OCI-LY3 (cell line): Measurements from ENCODE around the gene ROR2.

Experiments
- H2AFZ ChIP-seq: fragments of 200-600, 300-600 bp; shearing (Covaris generic); 2 replicates; pipeline ENCODE4 v1.6.0; 2014; ENCODE audit warnings: antibody characterized with exemption, low read depth, low read length
- H3K27ac ChIP-seq: fragments of 200-600, 300-600 bp; sonication (generic); 2 replicates; pipeline ENCODE4 v1.5.1; 2014; ENCODE audit warnings: mild to moderate bottlenecking, low read length, moderate library complexity, mixed read lengths
- H3K27me3 ChIP-seq: fragments of 200-600, 300-600 bp; sonication (generic); 2 replicates; pipeline ENCODE4 v1.6.1; 2014; ENCODE audit warnings: low read depth, low read length, mixed read lengths
- H3K36me3 ChIP-seq: fragments of 200-600, 300-600 bp; sonication (generic); replicated peaks from 2 replicates; pipeline ENCODE3; 2014; ENCODE audit warnings: low read depth, low read length, mixed read lengths
- H3K4me1 ChIP-seq: fragments of 300-600, 200-600 bp; sonication (generic); 2 replicates; pipeline ENCODE4 v1.6.1; 2014; ENCODE audit warnings: low read length, mixed read lengths
- H3K4me2 ChIP-seq: fragments of 200-600, 300-600 bp; sonication (generic); 2 replicates; pipeline ENCODE4 v1.6.1; 2014; ENCODE audit warnings: low read length, mixed read lengths
- H3K4me3 ChIP-seq: fragments of 300-600, 200-600 bp; sonication (generic); 2 replicates; pipeline ENCODE4 v1.5.1; 2014; ENCODE audit warnings: antibody characterized with exemption, mild to moderate bottlenecking, low read length, moderate library complexity
- H3K79me2 ChIP-seq: fragments of 300-600, 200-600 bp; shearing (Covaris generic); 2 replicates; pipeline ENCODE4 v1.6.1; 2014; ENCODE audit warnings: mild to moderate bottlenecking, low read length, mixed read lengths
- H3K9ac ChIP-seq: fragments of 300-600, 200-600 bp; shearing (Covaris generic); 2 replicates; pipeline ENCODE4 v1.6.0; 2014; ENCODE audit warnings: mild to moderate bottlenecking, low read length, moderate library complexity
- H3K9me3 ChIP-seq: fragments of 200-600, 300-600 bp; shearing (Covaris generic); 2 replicates; pipeline ENCODE4 v1.6.1; 2014; ENCODE audit warnings: low read length, mixed read lengths; ENCODE audit not compliant: insufficient read depth
- H4K20me1 ChIP-seq: fragments of 200-600, 300-600 bp; sonication (generic); 2 replicates; pipeline ENCODE4 v1.6.1; 2016; ENCODE audit warnings: low read length, mixed read lengths; ENCODE audit not compliant: insufficient read depth
- CTCF ChIP-seq: fragments of 200-600, 300-600 bp; sonication (generic); IDR thresholded peaks from 2 replicates; pipeline ENCODE4 v1.5.1; 2014; ENCODE audit warnings: antibody characterized with exemption, low read length, low read depth
- EZH2phosphoT487 ChIP-seq: fragments of 200-600 bp; shearing (Covaris generic); IDR thresholded peaks from 2 replicates; pipeline ENCODE4 v1.6.1; 2018; ENCODE audit warnings: antibody characterized with exemption, mixed run types, low read depth

ROR2 gene

DNA sequence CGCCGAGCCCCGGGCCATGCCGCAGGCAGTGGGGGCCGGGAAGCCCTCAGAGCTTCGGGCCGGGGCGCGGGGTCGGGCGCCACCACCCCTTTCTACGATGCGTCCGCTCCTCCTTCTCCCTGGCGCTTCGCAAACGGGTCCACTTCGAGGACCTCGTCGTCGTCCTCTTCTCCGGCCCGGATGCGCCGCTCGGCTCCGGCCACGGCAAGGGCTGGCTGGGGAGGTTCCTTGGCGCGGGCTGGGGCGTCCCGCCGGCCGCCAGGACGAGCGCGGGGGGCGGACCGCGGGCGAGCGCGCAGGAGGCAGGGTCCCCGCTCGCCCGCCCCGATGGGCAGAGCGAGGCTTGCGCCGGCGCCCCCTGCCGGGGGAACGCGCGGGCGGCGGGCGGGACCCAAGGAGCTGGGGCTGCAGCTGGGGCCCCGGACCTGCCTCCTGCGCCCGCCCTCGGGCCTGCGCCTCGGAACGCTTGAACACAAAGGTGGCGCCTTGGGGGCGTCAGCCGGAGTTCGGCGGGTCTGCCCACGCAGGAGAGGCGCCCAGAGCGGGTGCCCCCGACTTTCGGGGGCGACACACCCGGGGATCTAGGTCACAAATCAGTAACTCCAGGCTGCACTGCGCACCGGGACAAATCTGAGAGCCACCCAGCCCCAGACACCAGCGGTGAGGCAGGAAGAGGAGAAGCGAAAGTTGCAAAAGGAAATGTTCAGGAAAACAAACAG lies at the start of gene ROR2:
Gene ROR2, minus strand, starts transcription at position 283 of the 719 bp plus-strand sequence.
- Histone ChIP-seq H4K20me1 (no peaks in the 10 kb centered on the region), H3K4me2 (no peak within 1 kb of the TSS), H3K27ac (no peak within 1 kb of the TSS), H3K9ac (no peak within 1 kb of the TSS), H3K4me3 (no peak within 1 kb of the TSS), H3K79me2 (no peaks in the 10 kb centered on the region), H3K4me1 (no peaks in the 10 kb centered on the region), H2AFZ (no peak within 1 kb of the TSS), H3K27me3 (peaks cover 23% of the 10 kb centered on the region), H3K36me3 (no peaks in the 10 kb centered on the region), H3K9me3 (no peaks in the 10 kb centered on the region)
- no peak for TF ChIP-seq EZH2phosphoT487
- no peak for TF ChIP-seq CTCF

DNA sequence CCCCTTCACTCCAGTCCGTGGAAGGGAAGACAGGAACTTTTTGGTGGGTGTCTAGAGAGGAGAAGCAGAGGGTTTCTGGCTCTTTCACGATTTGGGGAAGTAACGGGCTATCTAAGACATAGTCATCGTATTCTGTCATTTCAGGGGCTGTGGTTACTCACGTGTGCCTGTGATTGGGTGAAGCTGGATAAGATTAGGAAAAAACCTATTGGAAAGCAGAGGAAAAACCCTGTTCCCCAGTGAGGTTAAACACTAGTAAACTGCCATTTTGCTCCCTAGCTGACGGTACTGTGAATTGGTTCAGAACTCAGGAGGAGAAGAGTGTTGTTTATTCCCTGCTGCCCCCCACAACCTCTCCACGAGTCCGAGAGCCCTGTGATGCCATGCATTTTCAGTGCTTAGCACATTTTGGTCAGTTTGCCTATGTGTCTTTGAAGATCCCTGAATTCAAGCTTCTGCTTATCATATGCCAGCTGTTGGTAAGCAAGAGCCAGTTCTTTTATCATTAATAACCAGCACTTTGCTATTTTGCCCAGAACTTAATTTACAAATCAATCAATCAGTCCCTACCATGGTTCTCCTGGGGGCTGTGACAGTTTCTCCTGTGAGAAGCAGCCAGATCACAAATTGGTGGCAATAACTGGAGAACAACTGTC lies 45.1 kb upstream of the ROR2 start:
- H3K79me2 ChIP-seq, result no peaks in the 10 kb centered on the region
- no peaks in the 10 kb centered on the region for H4K20me1 ChIP-seq
- 0 out of 2 replicates have a peak overlapping the region, but pooled peaks have one; percentile 14 for H3K4me2 ChIP-seq
- no peaks in the 10 kb centered on the region for H3K4me1 ChIP-seq
- TF ChIP-seq CTCF (no peak), EZH2phosphoT487 (no peak)
- no peak overlapping the region for H3K9ac ChIP-seq
- H3K27me3 ChIP-seq, result peaks cover 20% of the 10 kb centered on the region
- no peak overlapping the region for H3K27ac ChIP-seq
- H2AFZ ChIP-seq, result peak overlapping the region; percentile 18; the same call in 1 of the 2 replicates
- H3K4me3 ChIP-seq, result no peak overlapping the region
- no peaks in the 10 kb centered on the region for H3K9me3 ChIP-seq
- no peaks in the 10 kb centered on the region for H3K36me3 ChIP-seq

- Histone ChIP-seq H3K27ac (no peak overlapping the region), H2AFZ (no peak overlapping the region)
- TF ChIP-seq CTCF, result no peak
- no peak for TF ChIP-seq EZH2phosphoT487
Observed at GRCh38 chr9:91994422-91994821, 44.4 kb upstream of the ROR2 start.

GRCh38 chr9:91992461-91993041 lies 42.5 kb upstream of the ROR2 start:
- Histone ChIP-seq H3K27ac (no peak overlapping the region), H3K4me3 (no peak overlapping the region), H2AFZ (no peak overlapping the region)

More at GRCh38 chr9:91994422-91994821, 44.4 kb upstream of the ROR2 start:
- Histone ChIP-seq H3K27me3 (peaks cover 17% of the 10 kb centered on the region; the same call in 1 of the 2 replicates), H3K4me1 (no peaks in the 10 kb centered on the region), H3K36me3 (no peaks in the 10 kb centered on the region), H3K4me2 (no peak overlapping the region), H3K79me2 (no peaks in the 10 kb centered on the region), H3K9ac (no peak overlapping the region), H4K20me1 (no peaks in the 10 kb centered on the region), H3K9me3 (no peaks in the 10 kb centered on the region), H3K4me3 (no peak overlapping the region)

More at GRCh38 chr9:91992461-91993041, 42.5 kb upstream of the ROR2 start:
- Histone ChIP-seq H4K20me1 (no peaks in the 10 kb centered on the region), H3K36me3 (no peaks in the 10 kb centered on the region), H3K79me2 (no peaks in the 10 kb centered on the region), H3K4me2 (no peak overlapping the region), H3K4me1 (no peaks in the 10 kb centered on the region), H3K27me3 (0 out of 2 replicates have a peak, but pooled peaks cover 8% of the 10 kb centered on the region), H3K9ac (no peak overlapping the region), H3K9me3 (no peaks in the 10 kb centered on the region)
- TF ChIP-seq EZH2phosphoT487 (no peak), CTCF (no peak)
